ENCODE data around the gene CLIP4. TPM values are rescaled to one million over a fixed set of nuclear protein-coding genes. Genes with fewer than 3 reads are reported as not detected.

The CLIP4 gene
- total RNA-seq, 1 experiment from 2014 or later: 1.2 TPM

- H3K36me3 Mint-ChIP-seq (ENCODE audit: insufficient read depth, unreplicated experiment): no peaks in the 10 kb centered on the region
- intact Hi-C loops (cut with micrococcal nuclease; ENCODE audit: unreplicated experiment): no loop called here
- no peaks in the 10 kb centered on the region for H3K27me3 ChIP-seq (replicated peaks; ENCODE audit: control insufficient read depth, insufficient read depth, low read length)
- peaks cover 8% of the 10 kb centered on the region for H3K9me3 Mint-ChIP-seq (ENCODE audit: unreplicated experiment)
- peaks cover 8% of the 10 kb centered on the region for H3K4me1 ChIP-seq
- H3K9me3 ChIP-seq: no peaks in the 10 kb centered on the region; the same call in 1 of the 2 replicates
- H3K27me3 Mint-ChIP-seq (ENCODE audit: insufficient read depth, unreplicated experiment): no peaks in the 10 kb centered on the region
- TF ChIP-seq CTCF (IDR thresholded peaks at IDR 0.05; ENCODE audit: insufficient read depth in 1 of 2, low read depth in 1 of 2, low read length in 1 of 2, severe bottlenecking in 1 of 2, unreplicated experiment in 1 of 2): no peak
- no peaks in the 10 kb centered on the region for H3K36me3 ChIP-seq (ENCODE audit: control insufficient read depth, insufficient read depth, low read length)
- BruUV-seq (replicated peaks): no TSS peak
- ChIA-PET CTCF (no interaction called here), POLR2A (no interaction called here)
- no peak overlapping the region for H3K27ac Mint-ChIP-seq (ENCODE audit: unreplicated experiment)
- DNase-seq: no peak
- peaks cover 10% of the 10 kb centered on the region for H3K4me1 Mint-ChIP-seq (ENCODE audit: low read depth, unreplicated experiment)
- no peak overlapping the region for H3K4me3 Mint-ChIP-seq (ENCODE audit: unreplicated experiment)
- no peak overlapping the region for H3K4me3 ChIP-seq (ENCODE audit: low read depth, low read length)
Observed at GRCh38 chr2:29115797-29116781, 874 bp downstream of the CLIP4 start.

- intact Hi-C loops (cut with micrococcal nuclease; ENCODE audit: unreplicated experiment): no loop called here
- CTCF ChIA-PET: interaction anchor here (1.5 kb wide), 1 partner anchor 13 kb away, joined by 5 read pairs; no protein-coding TSS in a partner anchor
Observed at GRCh38 chr2:29117636-29118303, 2.6 kb downstream of the CLIP4 start.

More at GRCh38 chr2:29117636-29118303, 2.6 kb downstream of the CLIP4 start:
- Histone ChIP-seq H3K36me3 (ENCODE audit: control insufficient read depth, insufficient read depth, low read length) (no peaks in the 10 kb centered on the region), H3K4me1 (peaks cover 8% of the 10 kb centered on the region), H3K4me3 (ENCODE audit: low read depth, low read length) (no peak overlapping the region), H3K27me3 (replicated peaks; ENCODE audit: control insufficient read depth, insufficient read depth, low read length) (no peaks in the 10 kb centered on the region), H3K9me3 (no peaks in the 10 kb centered on the region; the same call in 1 of the 2 replicates)
- Mint-ChIP-seq H3K4me3 (ENCODE audit: unreplicated experiment) (no peak overlapping the region), H3K4me1 (ENCODE audit: low read depth, unreplicated experiment) (peaks cover 10% of the 10 kb centered on the region), H3K9me3 (ENCODE audit: unreplicated experiment) (peaks cover 8% of the 10 kb centered on the region), H3K27me3 (ENCODE audit: insufficient read depth, unreplicated experiment) (no peaks in the 10 kb centered on the region), H3K36me3 (ENCODE audit: insufficient read depth, unreplicated experiment) (no peaks in the 10 kb centered on the region), H3K27ac (ENCODE audit: unreplicated experiment) (peak overlapping the region; percentile 48)
- POLR2A ChIA-PET: no interaction called here
- no peak for TF ChIP-seq CTCF (IDR thresholded peaks at IDR 0.05; ENCODE audit: insufficient read depth in 1 of 2, low read depth in 1 of 2, low read length in 1 of 2, severe bottlenecking in 1 of 2, unreplicated experiment in 1 of 2)
- BruUV-seq (replicated peaks): no TSS peak
- DNase-seq: no peak

All from Caco-2 (cell line).